ENCODE results near the gene ARID4B.

ARID4B gene

DNA sequence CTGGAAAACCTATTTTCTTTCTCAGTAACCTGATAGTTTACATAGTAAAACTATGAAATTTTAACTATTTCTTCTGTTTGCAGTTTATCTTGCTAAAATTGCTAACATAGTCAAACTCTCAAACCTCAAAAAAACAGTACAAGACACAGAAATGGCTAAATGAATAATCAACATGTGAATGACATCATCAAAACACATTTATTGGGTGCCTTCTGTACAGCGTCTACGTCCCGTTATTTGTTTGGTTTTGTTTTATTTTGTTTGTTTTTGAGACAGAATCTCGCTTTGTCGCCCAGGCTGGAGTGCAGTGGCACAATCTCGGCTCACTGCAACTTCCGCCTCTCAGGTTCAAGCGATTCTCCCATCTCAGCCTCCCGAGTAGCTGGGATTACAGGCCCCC, 178.2 kb downstream of the ARID4B start:
- Histone ChIP-seq H3K27me3 (ENCODE audit: insufficient read depth, low read length, poor library complexity, severe bottlenecking) (no peaks in the 10 kb centered on the region), H3K9me2 (replicated peaks; ENCODE audit: low read depth, low read length) (no peaks in the 10 kb centered on the region), H3F3A (ENCODE audit: low read depth) (no peaks in the 10 kb centered on the region; the same call in 1 of the 2 replicates), H4K20me1 (ENCODE audit: insufficient read depth, low read length, poor library complexity, severe bottlenecking) (no peaks in the 10 kb centered on the region), H3K9ac (ENCODE audit: low read depth, low read length, poor library complexity, severe bottlenecking) (no peak overlapping the region), H3K9me3 (ENCODE audit: insufficient read depth, low read depth, low read length) (no peaks in the 10 kb centered on the region), H3K4me1 (ENCODE audit: insufficient read depth, low read length, poor library complexity, severe bottlenecking) (peaks cover 13% of the 10 kb centered on the region), H3K79me2 (ENCODE audit: insufficient read depth, low read length) (peaks cover 30% of the 10 kb centered on the region), H2AFZ (ENCODE audit: low read length) (no peak overlapping the region), H3K4me2 (ENCODE audit: low read depth, low read length, poor library complexity, severe bottlenecking) (no peak overlapping the region), H3K36me3 (ENCODE audit: insufficient read depth, low read length) (peaks cover 43% of the 10 kb centered on the region), H3K4me3 (ENCODE audit: low read length, poor library complexity, severe bottlenecking) (no peak overlapping the region)
- TF ChIP-seq, protein P1, sequence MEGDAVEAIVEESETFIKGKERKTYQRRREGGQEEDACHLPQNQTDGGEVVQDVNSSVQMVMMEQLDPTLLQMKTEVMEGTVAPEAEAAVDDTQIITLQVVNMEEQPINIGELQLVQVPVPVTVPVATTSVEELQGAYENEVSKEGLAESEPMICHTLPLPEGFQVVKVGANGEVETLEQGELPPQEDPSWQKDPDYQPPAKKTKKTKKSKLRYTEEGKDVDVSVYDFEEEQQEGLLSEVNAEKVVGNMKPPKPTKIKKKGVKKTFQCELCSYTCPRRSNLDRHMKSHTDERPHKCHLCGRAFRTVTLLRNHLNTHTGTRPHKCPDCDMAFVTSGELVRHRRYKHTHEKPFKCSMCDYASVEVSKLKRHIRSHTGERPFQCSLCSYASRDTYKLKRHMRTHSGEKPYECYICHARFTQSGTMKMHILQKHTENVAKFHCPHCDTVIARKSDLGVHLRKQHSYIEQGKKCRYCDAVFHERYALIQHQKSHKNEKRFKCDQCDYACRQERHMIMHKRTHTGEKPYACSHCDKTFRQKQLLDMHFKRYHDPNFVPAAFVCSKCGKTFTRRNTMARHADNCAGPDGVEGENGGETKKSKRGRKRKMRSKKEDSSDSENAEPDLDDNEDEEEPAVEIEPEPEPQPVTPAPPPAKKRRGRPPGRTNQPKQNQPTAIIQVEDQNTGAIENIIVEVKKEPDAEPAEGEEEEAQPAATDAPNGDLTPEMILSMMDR (conservative IDR thresholded peaks at IDR 0.05; ENCODE audit: low read length): no peak

DNA sequence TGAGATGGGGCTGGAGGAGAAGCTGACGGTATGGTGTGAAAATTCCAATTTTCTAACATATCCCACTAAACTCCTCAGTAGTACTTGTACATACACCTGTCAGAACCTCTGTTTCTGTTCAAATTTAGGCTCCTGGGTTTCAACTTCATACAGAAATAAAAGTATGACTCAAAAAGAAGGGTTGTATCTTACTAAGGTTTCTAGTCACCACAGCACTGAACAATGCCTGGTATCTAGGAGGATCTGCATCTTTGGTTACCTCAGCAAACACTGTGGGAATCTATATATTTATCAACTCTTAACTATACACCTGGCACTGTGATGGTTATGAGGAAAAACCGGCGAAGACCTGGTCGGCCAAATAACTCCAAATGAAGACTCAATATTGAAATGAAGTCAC, 180.7 kb downstream of the ARID4B start:
- H3K9me3 ChIP-seq (ENCODE audit: insufficient read depth, low read depth, low read length): no peaks in the 10 kb centered on the region
- H2AFZ ChIP-seq (ENCODE audit: low read length): no peak overlapping the region
- H3K4me2 ChIP-seq (ENCODE audit: low read depth, low read length, poor library complexity, severe bottlenecking): no peak overlapping the region
- H3K4me1 ChIP-seq (ENCODE audit: insufficient read depth, low read length, poor library complexity, severe bottlenecking): peaks cover 13% of the 10 kb centered on the region
- no peaks in the 10 kb centered on the region for H3K9me2 ChIP-seq (replicated peaks; ENCODE audit: low read depth, low read length)
- no peak overlapping the region for H3K9ac ChIP-seq (ENCODE audit: low read depth, low read length, poor library complexity, severe bottlenecking)
- H3K79me2 ChIP-seq (ENCODE audit: insufficient read depth, low read length): peaks cover 29% of the 10 kb centered on the region
- H3K27me3 ChIP-seq (ENCODE audit: insufficient read depth, low read length, poor library complexity, severe bottlenecking): no peaks in the 10 kb centered on the region
- peaks cover 44% of the 10 kb centered on the region for H3K36me3 ChIP-seq (ENCODE audit: insufficient read depth, low read length)
- H3K4me3 ChIP-seq (ENCODE audit: low read length, poor library complexity, severe bottlenecking): no peak overlapping the region
- TF ChIP-seq, protein P1 (conservative IDR thresholded peaks at IDR 0.05; ENCODE audit: low read length): no peak
- TF ChIP-seq EZH2phosphoT487 (IDR thresholded peaks at IDR 0.05; ENCODE audit: borderline replicate concordance): no peak
- H3F3A ChIP-seq (ENCODE audit: low read depth): no peaks in the 10 kb centered on the region; the same call in 1 of the 2 replicates
- H4K20me1 ChIP-seq (ENCODE audit: insufficient read depth, low read length, poor library complexity, severe bottlenecking): no peaks in the 10 kb centered on the region

DNA sequence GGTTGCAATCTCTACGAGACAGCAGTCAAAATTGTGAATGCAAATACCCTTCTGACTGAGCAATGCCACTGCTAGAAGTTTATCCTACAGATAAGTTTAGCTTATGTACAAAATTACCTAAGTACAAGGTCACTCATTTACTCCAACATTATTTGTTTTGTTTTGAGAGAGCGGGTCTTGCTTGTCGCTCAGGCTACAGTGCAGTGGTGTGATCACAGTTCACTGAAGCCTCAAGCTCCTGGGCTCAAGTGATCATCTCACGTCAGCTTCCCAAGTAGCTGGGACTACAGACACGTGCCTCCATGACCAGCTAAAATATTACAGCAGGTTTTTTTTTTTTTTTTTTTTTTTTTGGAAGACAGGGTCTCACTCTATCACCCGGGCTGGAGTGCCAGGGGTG, 182.3 kb downstream of the ARID4B start:
- H3K9ac ChIP-seq (ENCODE audit: low read depth, low read length, poor library complexity, severe bottlenecking): no peak overlapping the region
- H3F3A ChIP-seq (ENCODE audit: low read depth): no peaks in the 10 kb centered on the region
- no peaks in the 10 kb centered on the region for H3K9me2 ChIP-seq (replicated peaks; ENCODE audit: low read depth, low read length)
- H3K4me3 ChIP-seq (ENCODE audit: low read length, poor library complexity, severe bottlenecking): no peak overlapping the region
- H3K27me3 ChIP-seq (ENCODE audit: insufficient read depth, low read length, poor library complexity, severe bottlenecking): no peaks in the 10 kb centered on the region
- peaks cover 46% of the 10 kb centered on the region for H3K36me3 ChIP-seq (ENCODE audit: insufficient read depth, low read length)
- no peak overlapping the region for H3K4me2 ChIP-seq (ENCODE audit: low read depth, low read length, poor library complexity, severe bottlenecking)
- H3K79me2 ChIP-seq (ENCODE audit: insufficient read depth, low read length): peaks cover 30% of the 10 kb centered on the region
- no peaks in the 10 kb centered on the region for H4K20me1 ChIP-seq (ENCODE audit: insufficient read depth, low read length, poor library complexity, severe bottlenecking)
- peaks cover 5% of the 10 kb centered on the region for H3K4me1 ChIP-seq (ENCODE audit: insufficient read depth, low read length, poor library complexity, severe bottlenecking)
- no peak for TF ChIP-seq EZH2phosphoT487 (IDR thresholded peaks at IDR 0.05; ENCODE audit: borderline replicate concordance)
- TF ChIP-seq, protein P1 (conservative IDR thresholded peaks at IDR 0.05; ENCODE audit: low read length): no peak
- no peaks in the 10 kb centered on the region for H3K9me3 ChIP-seq (ENCODE audit: insufficient read depth, low read depth, low read length)
- H2AFZ ChIP-seq (ENCODE audit: low read length): no peak overlapping the region

Data from Loucy (cell line).